ENCODE results near the gene CCDC17.
A peak's percentile ranks its signal among the peaks of the same experiment; 100 is the strongest.

CCDC17 gene

DNA sequence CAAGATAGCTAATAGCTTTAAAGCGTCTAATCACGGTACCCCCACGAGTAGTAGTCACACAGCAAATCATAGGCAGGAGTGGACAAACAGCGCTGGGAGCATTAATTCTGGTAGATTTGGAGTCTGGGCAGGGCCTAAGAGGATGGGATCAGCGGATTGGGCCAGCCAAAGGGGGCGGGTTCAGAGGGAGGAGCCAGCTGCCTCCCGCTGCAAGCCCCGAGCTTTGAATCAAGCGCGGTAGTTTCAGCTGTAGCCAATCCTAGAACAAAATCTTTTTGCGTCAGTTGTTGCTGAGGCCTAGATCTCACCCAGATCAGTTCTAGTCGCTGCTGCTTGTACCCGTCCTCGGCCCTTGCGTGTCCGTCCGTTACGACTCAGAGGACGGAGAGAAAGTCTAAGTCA, 40.6 kb downstream of the CCDC17 start:
- DNase-seq (ENCODE audit: low spot score), result peak; percentile 95

DNA sequence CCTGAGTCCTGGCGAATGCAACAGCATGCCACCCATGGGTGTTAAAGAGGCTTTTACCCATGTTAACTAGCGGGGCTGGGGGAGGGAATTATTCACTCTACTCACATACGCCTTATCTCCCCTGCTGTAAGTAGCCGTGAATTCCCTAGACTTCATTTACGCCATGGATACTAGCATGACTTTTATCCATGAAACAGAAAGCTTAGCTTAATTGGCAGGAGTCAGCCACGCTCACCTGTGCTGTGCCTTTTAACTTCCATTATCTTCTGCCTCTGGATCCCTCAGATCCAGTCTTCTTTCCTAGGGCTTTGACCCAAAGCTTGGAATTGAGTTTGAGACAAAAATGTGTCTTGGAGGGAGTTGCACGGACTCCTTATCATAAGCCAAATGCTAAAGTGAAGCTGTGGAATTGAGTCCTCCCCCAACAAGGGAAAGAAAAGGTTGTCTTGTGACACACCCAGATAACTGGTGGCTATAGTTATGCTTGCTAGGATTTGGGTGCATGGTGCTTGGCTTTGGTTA, 49.7 kb downstream of the CCDC17 start:
- DNase-seq (ENCODE audit: low spot score), result no peak

DNA sequence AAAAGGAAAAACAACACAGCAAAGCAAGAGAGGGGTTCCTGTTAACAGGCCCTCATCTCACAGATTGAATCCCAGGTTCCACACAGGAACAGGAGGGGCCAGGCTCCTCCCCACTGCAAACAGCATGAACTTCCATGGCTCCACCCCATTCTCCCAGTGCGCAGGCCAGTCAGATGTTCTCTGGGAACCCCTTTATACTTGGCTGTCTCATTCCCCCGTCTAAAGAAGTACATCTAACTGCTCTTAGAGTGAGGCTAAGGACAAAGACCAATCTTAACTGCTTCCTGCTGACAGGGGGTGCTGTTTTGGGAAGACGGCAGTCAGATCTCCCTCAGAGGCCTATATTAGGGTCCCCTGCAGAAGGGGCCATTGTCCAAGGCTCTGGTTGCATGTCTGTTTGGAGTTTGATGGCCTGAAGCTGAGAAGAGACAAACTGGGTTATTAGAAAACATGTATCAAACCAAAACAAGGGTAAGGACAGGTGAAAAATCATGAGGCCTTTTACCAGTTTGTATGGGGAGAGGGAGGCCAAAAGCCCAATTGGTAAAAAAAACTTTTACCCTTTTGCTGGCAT, 50.5 kb downstream of the CCDC17 start:
- no peak for DNase-seq (ENCODE audit: low spot score)

DNA sequence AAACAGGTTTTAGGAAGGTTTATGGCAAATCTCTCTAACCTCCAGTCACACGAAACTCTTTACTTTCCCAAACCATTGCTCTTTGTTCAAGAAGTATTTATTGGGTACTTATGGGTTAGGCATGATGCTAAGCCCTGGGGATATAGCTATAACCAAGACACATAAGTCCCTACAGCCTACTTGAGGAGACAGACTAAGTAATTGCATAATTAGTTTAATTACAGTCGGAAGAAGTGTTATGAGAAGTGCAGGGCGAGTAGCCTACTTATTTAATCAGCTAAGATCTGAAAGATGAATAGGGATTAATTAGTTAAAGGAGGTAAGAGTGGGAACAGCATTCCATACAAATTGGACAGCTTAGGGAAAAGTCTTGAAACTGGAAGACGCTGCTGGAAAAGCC, 53.2 kb downstream of the CCDC17 start:
- DNase-seq (ENCODE audit: low spot score), result no peak

Data from ecto neural progenitor cell (in vitro differentiated cells).